ENCODE data around the gene OR1D5.
"Not testable (repeated sequence)": the region's sequence is repeated elsewhere in the genome, so short reads cannot be mapped to it uniquely, and the experiment has no call there.

OR1D5 gene

GRCh38 chr17:3032258-3033247 lies 30.9 kb downstream of the OR1D5 start:
- DNase-seq (ENCODE audit: low read depth) = no peak

DNA sequence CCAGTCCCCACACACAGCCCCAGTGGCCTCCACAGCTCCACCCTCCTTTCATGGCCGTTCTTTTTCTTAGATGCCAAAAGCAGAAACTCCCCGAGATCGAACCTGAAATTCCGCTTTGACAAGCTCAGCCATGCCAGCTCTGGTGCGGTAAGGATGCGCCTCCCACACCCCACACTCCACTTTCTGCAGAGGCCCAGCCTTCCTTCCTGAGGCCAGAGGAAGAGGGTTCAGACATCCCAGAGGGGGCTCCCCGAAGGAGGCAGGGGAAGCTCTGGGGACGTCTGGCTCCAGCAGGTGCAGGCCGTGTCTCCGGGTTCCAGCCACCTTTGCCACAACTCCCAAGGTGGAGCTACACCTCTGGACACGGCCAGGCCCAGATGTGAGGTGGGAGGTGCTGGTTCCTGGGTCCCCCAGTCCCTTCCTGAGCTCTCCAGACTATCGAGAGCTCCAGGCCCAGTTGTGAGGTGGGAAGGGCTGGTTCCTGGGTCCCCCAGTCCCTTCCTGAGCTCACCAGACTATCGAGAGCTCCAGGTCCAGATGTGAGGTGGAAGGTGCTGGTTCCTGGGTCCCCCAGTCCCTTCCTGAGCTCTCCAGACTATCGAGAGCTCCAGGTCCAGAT lies 32.4 kb downstream of the OR1D5 start:
- DNase-seq (ENCODE audit: low read depth) = not testable (repeated sequence)

- no peak for DNase-seq (ENCODE audit: low read depth)
Measured at GRCh38 chr17:3030096-3030495, 33.3 kb downstream of the OR1D5 start.

GRCh38 chr17:3029213-3029913 lies 34.0 kb downstream of the OR1D5 start:
- no peak for DNase-seq (ENCODE audit: low read depth)

GRCh38 chr17:3027786-3028532 lies 35.4 kb downstream of the OR1D5 start:
- DNase-seq (ENCODE audit: low read depth) = no peak

DNA sequence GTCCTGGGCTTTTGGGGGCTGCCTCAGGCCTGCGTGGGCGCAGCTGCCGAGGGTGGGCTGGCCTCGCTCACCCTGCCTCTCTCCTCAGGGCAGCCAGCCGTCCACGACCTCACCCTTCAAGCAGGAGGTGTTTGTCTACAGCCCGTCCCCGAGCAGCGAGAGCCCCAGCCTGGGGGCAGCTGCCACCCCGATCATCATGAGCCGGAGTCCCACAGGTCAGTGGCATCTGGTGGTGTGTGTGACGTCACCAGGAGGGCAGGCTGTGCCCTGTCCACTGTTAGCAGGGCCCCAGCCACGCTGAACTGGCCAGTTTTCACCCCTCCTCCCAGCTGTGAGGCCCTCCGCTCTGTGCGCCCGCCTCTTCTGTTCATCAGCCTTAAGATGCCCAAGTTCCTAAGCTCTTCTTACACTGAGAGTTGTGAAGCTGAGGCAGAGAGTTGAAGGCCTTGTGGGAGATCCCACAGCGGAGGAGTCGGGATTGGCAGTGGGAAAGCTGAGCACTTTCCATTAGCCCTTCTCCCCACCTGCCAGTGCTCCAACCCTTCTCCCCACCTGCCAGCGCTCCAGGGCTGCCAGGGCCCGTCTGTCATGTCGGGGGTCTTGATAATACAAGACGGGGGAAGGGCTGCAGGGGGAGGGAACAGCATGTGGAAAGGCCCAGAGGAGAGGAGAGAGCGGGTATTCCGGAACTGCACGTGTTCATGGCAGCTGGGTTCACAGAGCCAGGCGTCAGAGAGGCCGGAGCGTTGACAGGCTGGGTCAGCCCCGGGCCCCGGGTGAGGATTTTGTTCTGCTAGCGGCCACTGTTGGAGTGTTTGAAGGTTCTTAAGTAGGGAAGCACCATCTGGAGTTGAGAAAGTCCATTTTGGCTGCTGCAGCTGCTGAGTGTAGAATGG lies 36.3 kb downstream of the OR1D5 start:
- DNase-seq (ENCODE audit: low read depth) = no peak

GRCh38 chr17:3026125-3026855 lies 37.1 kb downstream of the OR1D5 start:
- no peak for DNase-seq (ENCODE audit: low read depth)

DNA sequence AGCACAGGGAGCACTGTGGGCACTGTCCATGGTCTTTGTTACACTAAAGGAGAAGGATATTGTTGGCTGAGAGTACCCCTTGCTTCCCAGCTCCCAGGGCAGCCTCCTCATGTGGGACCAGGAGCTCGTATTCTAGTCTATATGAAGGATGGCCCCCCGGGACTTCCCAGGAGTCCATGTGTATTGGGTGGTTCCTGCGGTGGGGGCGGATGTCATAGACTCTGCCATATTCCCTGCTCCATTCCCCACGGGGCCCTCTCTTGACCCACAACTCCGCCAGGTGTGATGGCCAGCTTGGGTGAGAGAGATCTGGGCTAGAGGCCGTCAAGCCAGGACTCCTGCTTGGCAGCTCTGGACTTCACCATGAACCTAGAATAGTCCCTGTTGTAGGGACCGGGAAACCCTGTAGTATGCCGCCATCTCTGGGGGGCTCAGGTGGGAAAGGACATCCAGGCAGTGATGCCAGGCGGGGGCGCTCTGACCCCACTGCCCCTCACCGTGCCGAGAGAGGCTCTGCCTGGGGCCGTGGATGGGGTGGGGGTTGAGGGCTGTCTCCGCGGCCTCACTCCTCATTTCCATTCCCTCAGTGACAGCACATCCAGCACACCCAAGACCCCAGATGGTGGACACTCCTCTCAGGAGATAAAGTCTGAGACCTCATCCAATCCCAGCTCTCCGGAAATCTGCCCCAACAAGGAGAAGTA lies 37.8 kb downstream of the OR1D5 start:
- DNase-seq (ENCODE audit: low read depth) = no peak

DNA sequence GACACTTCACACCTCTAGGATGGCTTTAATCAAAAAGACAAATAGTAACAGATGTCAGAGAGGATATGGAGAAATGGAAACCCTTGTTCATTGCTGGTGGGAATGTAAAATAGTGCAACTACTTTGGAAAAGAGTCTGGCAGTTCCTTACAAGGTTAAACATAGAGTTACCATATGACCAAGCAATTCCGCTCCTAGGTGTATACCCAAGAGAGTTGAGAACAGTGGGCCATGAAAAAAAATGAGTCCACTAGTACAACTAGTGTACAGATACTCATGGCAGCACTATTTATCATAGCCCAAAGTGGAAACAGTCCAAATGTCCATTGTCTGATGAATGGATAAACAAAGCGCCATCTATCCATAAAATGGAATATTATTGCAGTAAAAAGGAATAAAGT lies 39.1 kb downstream of the OR1D5 start:
- DNase-seq (ENCODE audit: low read depth) = no peak

DNA sequence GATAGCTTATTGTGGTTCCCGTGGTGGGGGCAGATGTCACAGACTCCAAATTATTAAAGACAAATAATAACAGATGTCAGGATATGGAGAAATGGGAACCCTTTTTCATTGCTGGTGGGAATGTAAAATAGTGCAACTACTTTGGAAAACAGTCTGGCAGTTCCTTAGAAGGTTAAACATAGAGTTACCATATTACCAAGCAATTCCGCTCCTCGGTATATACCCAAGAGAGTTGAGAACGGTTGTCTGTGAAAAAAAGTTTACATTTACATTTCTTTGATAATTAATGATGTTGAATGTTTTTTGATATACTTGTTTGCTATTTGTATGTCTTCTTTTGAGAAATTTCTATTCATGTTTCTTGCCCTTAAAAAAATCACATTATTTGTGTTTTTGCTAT lies 41.2 kb downstream of the OR1D5 start:
- DNase-seq (ENCODE audit: low read depth) = no peak

DNA sequence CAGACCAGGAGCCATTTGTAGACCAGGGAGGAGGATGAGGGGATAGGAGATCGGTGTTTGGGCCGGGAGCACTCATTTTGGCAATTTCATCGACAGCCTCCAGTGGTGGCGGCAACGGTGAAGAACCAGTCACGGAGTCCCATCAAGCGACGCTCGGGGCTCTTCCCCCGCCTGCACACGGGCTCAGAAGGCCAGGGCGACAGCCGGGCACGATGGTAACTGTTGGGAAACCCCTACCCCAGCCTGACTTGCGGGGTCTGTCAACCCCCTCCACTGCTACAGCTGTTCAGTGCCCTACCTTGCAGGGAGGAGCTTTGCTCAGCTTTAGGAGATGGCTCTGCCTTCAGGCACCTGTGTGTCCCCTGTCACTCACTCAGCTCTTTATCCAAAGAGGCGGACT lies 43.0 kb downstream of the OR1D5 start:
- DNase-seq (ENCODE audit: low read depth) = no peak

DNA sequence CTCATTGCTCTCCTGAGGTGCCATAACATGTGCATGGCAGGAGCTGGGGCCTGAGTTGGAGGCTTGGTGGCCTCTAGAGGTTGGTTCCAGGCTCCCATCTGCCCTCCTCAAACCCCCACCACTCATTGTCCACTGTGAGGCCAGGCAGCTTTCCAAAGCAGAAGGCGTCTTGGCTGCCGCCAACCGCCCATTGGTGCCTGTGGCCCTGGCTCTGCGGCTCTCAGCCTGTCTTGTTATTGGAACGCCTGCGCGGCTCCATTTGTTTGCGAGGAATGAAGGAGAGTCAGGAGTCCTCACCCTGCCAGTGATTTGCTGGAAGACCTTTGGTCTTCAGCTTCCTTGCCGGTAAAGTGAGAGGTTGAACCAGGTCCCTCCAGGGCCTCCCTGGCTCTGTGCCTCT lies 43.6 kb downstream of the OR1D5 start:
- no peak for DNase-seq (ENCODE audit: low read depth)

DNA sequence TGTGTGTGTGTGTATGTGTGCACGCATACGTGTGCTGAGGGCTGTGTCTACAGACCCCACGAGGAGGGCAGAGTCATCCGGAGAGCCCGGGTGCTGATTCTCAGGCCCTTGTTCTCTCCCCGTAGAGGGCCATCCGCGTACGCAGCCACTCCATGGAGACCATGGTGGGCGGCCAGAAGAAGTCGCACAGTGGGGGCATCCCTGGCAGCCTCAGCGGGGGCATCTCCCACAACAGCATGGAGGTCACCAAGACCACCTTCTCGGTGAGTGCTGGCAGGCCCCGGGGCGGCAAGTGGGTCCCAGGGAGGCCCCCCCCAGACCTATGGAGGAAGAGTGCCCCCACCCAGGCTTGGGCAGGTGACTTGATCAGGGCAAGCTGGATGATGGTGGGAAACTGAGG lies 45.5 kb downstream of the OR1D5 start:
- DNase-seq (ENCODE audit: low read depth) = no peak

DNA sequence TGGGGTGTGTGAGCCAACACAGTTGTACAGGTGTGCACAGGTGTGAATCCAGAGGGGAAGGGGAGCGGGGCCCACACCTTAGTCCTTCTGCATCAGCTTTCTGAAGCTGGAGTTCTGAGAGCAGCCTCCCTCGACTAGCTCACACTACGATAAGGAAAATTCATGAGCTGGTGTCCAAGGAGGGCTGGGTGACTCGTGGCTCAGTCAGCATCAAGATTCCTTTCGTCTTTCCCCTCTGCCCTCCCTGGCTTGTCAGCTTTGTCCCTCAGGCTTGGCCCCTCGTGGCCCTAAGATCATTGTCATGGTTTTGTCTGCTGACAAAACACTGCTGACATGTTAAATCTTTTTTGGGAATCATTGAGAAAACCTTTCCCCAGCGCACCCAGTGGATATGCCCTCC lies 47.5 kb downstream of the OR1D5 start:
- DNase-seq (ENCODE audit: low read depth) = no peak

GRCh38 chr17:3012926-3013581 lies 50.4 kb downstream of the OR1D5 start:
- DNase-seq (ENCODE audit: low read depth) = peak; percentile 34
